Mucosa of stomach (tissue), 1 donor: ENCODE data around the gene PPM1M.

Experiments used
- H3K27me3 ChIP-seq: one replicate; pipeline ENCODE4 v1.7.0; 2013; ENCODE audit warnings: mild to moderate bottlenecking, low read length; ENCODE audit not compliant: control insufficient read depth, insufficient read depth
- H3K36me3 ChIP-seq: one replicate; pipeline ENCODE4 v1.7.0; 2013; ENCODE audit warnings: low read length; ENCODE audit not compliant: control insufficient read depth, insufficient read depth
- H3K4me1 ChIP-seq: one replicate; pipeline ENCODE4 v1.7.0; 2013; ENCODE audit warnings: mild to moderate bottlenecking, low read length; ENCODE audit not compliant: control insufficient read depth, insufficient read depth
- H3K4me3 ChIP-seq: one replicate; pipeline ENCODE4 v1.7.0; 2013; ENCODE audit warnings: low read length
- H3K9ac ChIP-seq: one replicate; pipeline ENCODE4 v1.7.0; 2013; ENCODE audit warnings: mild to moderate bottlenecking, low read length, moderate library complexity
- H3K9me3 ChIP-seq: one replicate; pipeline ENCODE4 v1.7.0; 2013; ENCODE audit warnings: mild to moderate bottlenecking, low read length, moderate library complexity; ENCODE audit not compliant: control insufficient read depth
- donor health status: Pancreatic carcinoma.

The PPM1M gene

GRCh38 chr3:52218026-52218425 lies 27.5 kb upstream of the PPM1M start:
- no peaks in the 10 kb centered on the region for H3K27me3 ChIP-seq
- H3K9me3 ChIP-seq: no peaks in the 10 kb centered on the region
- H3K4me3 ChIP-seq: no peak overlapping the region
- H3K9ac ChIP-seq: peak overlapping the region; percentile 46
- peaks cover 68% of the 10 kb centered on the region for H3K4me1 ChIP-seq
- peaks cover 7% of the 10 kb centered on the region for H3K36me3 ChIP-seq

GRCh38 chr3:52218454-52218853 lies 27.1 kb upstream of the PPM1M start:
- H3K36me3 ChIP-seq: peaks cover 7% of the 10 kb centered on the region
- H3K9ac ChIP-seq: peak overlapping the region; percentile 46
- no peak overlapping the region for H3K4me3 ChIP-seq
- no peaks in the 10 kb centered on the region for H3K27me3 ChIP-seq
- no peaks in the 10 kb centered on the region for H3K9me3 ChIP-seq
- peaks cover 64% of the 10 kb centered on the region for H3K4me1 ChIP-seq

- H3K4me1 ChIP-seq: peaks cover 63% of the 10 kb centered on the region
- H3K9me3 ChIP-seq: no peaks in the 10 kb centered on the region
- no peak overlapping the region for H3K9ac ChIP-seq
- peaks cover 7% of the 10 kb centered on the region for H3K36me3 ChIP-seq
- no peaks in the 10 kb centered on the region for H3K27me3 ChIP-seq
- H3K4me3 ChIP-seq: no peak overlapping the region
These were observed 26.5 kb upstream of the PPM1M start for GRCh38 chr3:52218937-52219650.

- no peaks in the 10 kb centered on the region for H3K36me3 ChIP-seq
- H3K4me3 ChIP-seq: no peak overlapping the region
- no peaks in the 10 kb centered on the region for H3K9me3 ChIP-seq
- peaks cover 51% of the 10 kb centered on the region for H3K4me1 ChIP-seq
- H3K27me3 ChIP-seq: no peaks in the 10 kb centered on the region
- H3K9ac ChIP-seq: no peak overlapping the region
These were observed 25.1 kb upstream of the PPM1M start for GRCh38 chr3:52220380-52221026.

- Histone ChIP-seq H3K27me3 (no peaks in the 10 kb centered on the region), H3K36me3 (no peaks in the 10 kb centered on the region), H3K9me3 (no peaks in the 10 kb centered on the region), H3K4me1 (peaks cover 45% of the 10 kb centered on the region), H3K9ac (no peak overlapping the region), H3K4me3 (no peak overlapping the region)
These were observed 24.4 kb upstream of the PPM1M start for GRCh38 chr3:52221141-52221562.

GRCh38 chr3:52221563-52222318 lies 23.8 kb upstream of the PPM1M start:
- Histone ChIP-seq H3K4me3 (no peak overlapping the region), H3K36me3 (no peaks in the 10 kb centered on the region), H3K9ac (no peak overlapping the region), H3K27me3 (no peaks in the 10 kb centered on the region), H3K4me1 (peaks cover 39% of the 10 kb centered on the region), H3K9me3 (no peaks in the 10 kb centered on the region)

GRCh38 chr3:52222319-52223221 lies 23.0 kb upstream of the PPM1M start:
- Histone ChIP-seq H3K9ac (no peak overlapping the region), H3K27me3 (no peaks in the 10 kb centered on the region), H3K36me3 (no peaks in the 10 kb centered on the region), H3K4me1 (peaks cover 32% of the 10 kb centered on the region), H3K9me3 (no peaks in the 10 kb centered on the region), H3K4me3 (no peak overlapping the region)

- Histone ChIP-seq H3K27me3 (no peaks in the 10 kb centered on the region), H3K4me1 (peaks cover 20% of the 10 kb centered on the region), H3K9ac (no peak overlapping the region), H3K4me3 (no peak overlapping the region), H3K9me3 (no peaks in the 10 kb centered on the region), H3K36me3 (no peaks in the 10 kb centered on the region)
These were observed 21.8 kb upstream of the PPM1M start for GRCh38 chr3:52223449-52224408.

GRCh38 chr3:52225452-52226228 lies 19.9 kb upstream of the PPM1M start, which contains the start of gene TLR9:
TSS of gene TLR9 (minus strand) at chr3:52225645. CDS start at chr3:52225529, 116 bp downstream.
- Histone ChIP-seq H3K4me1 (peaks cover 4% of the 10 kb centered on the region), H3K4me3 (no peak within 1 kb of the TSS), H3K9me3 (no peaks in the 10 kb centered on the region), H3K36me3 (peaks cover 17% of the 10 kb centered on the region), H3K27me3 (no peaks in the 10 kb centered on the region), H3K9ac (no peak within 1 kb of the TSS)

GRCh38 chr3:52226229-52226817 lies 19.2 kb upstream of the PPM1M start:
- H3K9ac ChIP-seq: no peak overlapping the region
- H3K36me3 ChIP-seq: peaks cover 17% of the 10 kb centered on the region
- H3K4me1 ChIP-seq: no peaks in the 10 kb centered on the region
- H3K9me3 ChIP-seq: no peaks in the 10 kb centered on the region
- H3K27me3 ChIP-seq: no peaks in the 10 kb centered on the region
- no peak overlapping the region for H3K4me3 ChIP-seq
